Cardiac fibroblast (primary cell): Measurements from ENCODE around the gene UNCX.
"Not testable (repeated sequence)": the region's sequence is repeated elsewhere in the genome, so short reads cannot be mapped to it uniquely, and the experiment has no call there.

Experiments
- DNase-seq, 2 donors: peaks; one replicate each; pipeline versions ENCODE4 v3.0.0 to v3.0.0-alpha.2; 2010; ENCODE audit warnings: low read depth in 2 of 2
- H3K4me3 ChIP-seq, 2 donors: replicated peaks in 1 of 2; 1 replicate in 1 of 2; 2 replicates in 1 of 2; pipeline ENCODE4 v1.5.1; 2011; ENCODE audit warnings: low read depth in 2 of 2, low read length in 2 of 2, mild to moderate bottlenecking in 2 of 2, moderate library complexity in 1 of 2
- CTCF ChIP-seq: IDR thresholded peaks from one replicate; pipeline ENCODE4 v1.5.1; 2011; ENCODE audit warnings: low read depth, mild to moderate bottlenecking, low read length, inconsistent platforms

The UNCX gene

GRCh38 chr7:1270181-1270580 lies 37.5 kb downstream of the UNCX start:
- no peak overlapping the region for H3K4me3 ChIP-seq
- DNase-seq, result no peak
- no peak for TF ChIP-seq CTCF

GRCh38 chr7:1271046-1271445 lies 38.4 kb downstream of the UNCX start:
- TF ChIP-seq CTCF, result no peak
- H3K4me3 ChIP-seq, result no peak overlapping the region
- DNase-seq, result no peak

- H3K4me3 ChIP-seq, result no peak overlapping the region
- DNase-seq, result no peak
- TF ChIP-seq CTCF, result no peak
Measured at GRCh38 chr7:1271656-1272055, 39.0 kb downstream of the UNCX start.

GRCh38 chr7:1272136-1272535 lies 39.5 kb downstream of the UNCX start:
- not testable (repeated sequence) for H3K4me3 ChIP-seq, DNase-seq

- no peak for DNase-seq
- no peak overlapping the region for H3K4me3 ChIP-seq
- TF ChIP-seq CTCF, result no peak
Measured at GRCh38 chr7:1274121-1274875, 41.6 kb downstream of the UNCX start.

- TF ChIP-seq CTCF, result no peak
- DNase-seq, result no peak
- H3K4me3 ChIP-seq, result no peak overlapping the region
Measured at GRCh38 chr7:1274876-1275375, 42.3 kb downstream of the UNCX start.

GRCh38 chr7:1275451-1276381 lies 43.0 kb downstream of the UNCX start:
- no peak for DNase-seq
- no peak overlapping the region for H3K4me3 ChIP-seq
- no peak for TF ChIP-seq CTCF
